Heart left ventricle (tissue), 13 donors: Measurements from ENCODE around the gene UCN3.

Experiments used
- CTCF ChIP-seq, 12 donors: fragments of 200-600 bp; sonication (generic) in 4 of 12; IDR thresholded peaks; one replicate each; pipeline versions ENCODE4 v1.5.0 to v1.8.0; 2018 to 2022; ENCODE audit warnings: antibody characterized with exemption in 12 of 12, mild to moderate bottlenecking in 5 of 12
- POLR2A ChIP-seq, 2 donors: fragments of 450-650 bp; IDR thresholded peaks; one replicate each; pipeline ENCODE4 v1.6.1; 2017; ENCODE audit warnings: antibody characterized with exemption in 2 of 2, mild to moderate bottlenecking in 2 of 2, moderate library complexity in 2 of 2
- donor health status: ischemic (EF 13 %, LVEDD 7.1; RV severe dilation, severe dysfunction).
- donor health status: DM: no; HTN: yes; CAD: no.
- donor health status: DM: no; HTN: no; CAD: no.
- donor health status: ischemic (EF 25% LVEDD 6.9; RV normal size, moderate dysfunction).
- donor health status: ischemic (EF 25% LVEDD 5.7; RV mildly dilated, moderate dysfunction).
- donor health status: ischemic (EF 35%, LVEDD 5.7; RV mildly dilated, moderate dysfunction).
- donor health status: nonischemic (EF 11% LVEDD 7.7; RV severe dilation, severe dysfunction).
- donor health status: DM: yes; HTN: yes; CAD: no.
- donor health status: PGD.
- donor health status: ischemic (EF 29% LVEDD 5.4; RV normal size, mild dysfunction).
- donor health status: nonischemic (EF 23%, LVEDD 6.1; RV moderate dilation, normal function).

DNA sequence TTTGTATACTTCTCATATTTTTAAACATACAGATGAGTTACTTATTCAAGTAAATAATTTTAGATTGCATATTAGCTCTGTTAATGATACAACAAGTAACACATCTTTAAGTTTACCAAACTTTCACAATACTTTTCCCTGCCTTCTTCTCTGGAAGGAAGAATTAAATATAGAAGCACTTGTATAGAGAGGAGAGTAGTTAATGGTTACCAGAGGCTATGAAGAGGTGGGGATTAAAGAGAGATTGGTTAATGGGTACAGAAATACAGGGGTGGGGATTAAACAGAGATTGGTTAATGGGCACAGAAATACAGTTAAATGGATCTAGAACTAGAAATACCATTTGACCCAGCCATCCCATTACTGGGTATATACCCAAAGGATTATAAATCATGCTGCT, 20.0 kb upstream of the UCN3 start:
- no peak for TF ChIP-seq CTCF (IDR thresholded peaks at IDR 0.05)
- no peak for TF ChIP-seq POLR2A (IDR thresholded peaks at IDR 0.05)
